HL-60/S4 treated with phorbol 12-myristate 13-acetate at 8.2 ng/mL for 4 days and 3 days (cell line): ENCODE data around the gene ZNF385A.

Source experiments
- in situ Hi-C: fragments of 300-500 bp; cut with MboI; formaldehyde crosslinking; loops from 2 replicates; pipeline ENCODE4 v1.15.0; 2022; ENCODE audit warnings: low sequenced_read_pairs

Gene ZNF385A

DNA sequence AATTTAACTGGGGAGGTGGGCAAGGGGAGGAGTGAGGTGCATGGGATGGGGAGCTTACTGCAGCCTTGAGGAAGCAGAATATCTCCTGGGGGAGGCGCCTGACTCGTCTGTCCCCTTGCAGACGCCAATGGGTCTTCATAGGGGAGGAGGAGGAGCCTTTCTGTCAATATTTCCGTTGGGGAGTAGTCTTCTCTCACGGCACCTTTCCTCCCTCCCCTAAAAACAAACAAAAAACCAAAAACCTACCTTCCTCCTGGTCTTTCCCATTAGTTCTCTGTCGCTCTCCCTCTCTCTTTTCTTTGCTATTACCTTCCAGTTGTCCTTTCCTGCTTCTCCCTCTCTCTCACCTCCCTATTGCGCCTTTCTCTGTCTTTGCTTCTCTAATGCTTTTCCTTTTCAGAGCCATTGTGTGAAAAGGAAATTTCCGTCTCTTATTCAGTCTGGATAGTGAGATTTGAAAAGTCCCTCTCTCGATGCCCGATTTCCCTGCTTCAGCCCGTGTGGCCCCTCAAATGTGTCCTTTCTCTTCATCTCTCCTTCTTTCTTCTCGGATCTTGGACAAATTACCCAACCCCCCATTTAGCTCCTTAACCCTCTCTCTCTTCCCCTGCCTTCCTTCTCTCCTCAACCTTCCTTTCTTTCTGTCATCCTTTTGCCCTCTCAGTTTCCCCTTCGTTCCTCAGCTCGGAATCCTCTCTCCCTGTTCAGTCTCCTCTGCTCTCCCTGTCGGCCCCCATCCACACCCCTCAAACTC, 26.2 kb downstream of the ZNF385A start:
- in situ Hi-C loops = loop anchor here (25.0 kb wide), 1 partner anchor 371 kb away; the partner anchor contains the start of gene HOXC10

DNA sequence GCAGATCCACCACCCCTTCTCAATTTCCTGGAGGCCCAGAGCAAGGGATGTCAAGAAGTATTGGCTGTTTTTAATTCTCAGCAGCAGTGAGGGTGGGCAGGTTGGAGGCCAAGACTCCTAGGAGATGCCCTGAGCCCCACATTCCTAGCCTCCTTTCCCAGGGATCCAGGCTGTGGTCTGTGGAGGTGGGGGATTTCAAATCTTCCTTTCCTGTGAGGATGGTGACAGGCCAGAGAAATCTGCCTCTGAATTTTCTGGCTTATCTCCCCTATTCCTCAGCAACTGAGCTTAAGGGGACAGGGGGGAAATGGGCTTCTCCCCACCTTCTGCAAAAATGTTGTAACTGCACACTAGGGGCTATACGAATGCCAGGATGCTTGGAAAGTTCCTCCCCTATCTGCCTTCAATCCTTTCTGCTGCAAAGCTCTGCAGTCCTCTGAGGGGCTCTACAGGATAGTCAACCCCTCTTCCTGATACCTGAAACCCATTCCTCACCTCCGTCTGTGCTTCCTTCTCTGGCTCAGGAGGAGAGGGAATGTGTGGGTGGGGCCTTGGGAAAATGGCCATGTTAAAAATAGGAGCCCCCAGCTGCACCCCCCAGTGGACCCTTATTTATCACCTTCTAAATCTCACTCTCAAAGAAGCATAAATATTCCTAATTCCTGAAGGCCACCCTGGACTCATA, 26.9 kb downstream of the ZNF385A start:
- in situ Hi-C loops = loop anchor here (25.0 kb wide), 1 partner anchor 370 kb away; the partner anchor contains the start of gene HOXC10

GRCh38 chr12:54356951-54357356, 27.6 kb downstream of the ZNF385A start:
- in situ Hi-C loops = loop anchor here (25.0 kb wide), 1 partner anchor 370 kb away; the partner anchor contains the start of gene HOXC10

DNA sequence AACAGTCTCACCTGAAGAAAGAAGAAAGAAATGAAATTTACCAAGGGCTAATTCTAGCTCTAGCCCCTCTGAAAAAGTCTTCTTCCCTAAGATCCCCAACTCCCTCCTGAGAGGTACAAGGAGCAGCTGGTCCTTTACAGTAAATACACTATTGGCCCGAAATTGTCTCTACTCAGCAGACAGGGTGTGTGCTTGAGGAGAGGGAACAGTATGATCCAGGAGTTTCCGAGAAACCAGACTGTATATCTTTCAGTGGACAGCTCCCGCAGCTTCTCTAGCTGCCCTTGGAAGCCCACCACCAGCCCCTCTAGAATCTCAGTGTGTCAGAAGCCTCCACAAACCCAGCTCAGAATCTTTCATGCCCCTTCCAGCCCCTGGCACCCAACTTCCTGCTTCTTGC, 28.3 kb downstream of the ZNF385A start:
- in situ Hi-C loops = loop anchor here (25.0 kb wide), 1 partner anchor 369 kb away; the partner anchor contains the start of gene HOXC10

- in situ Hi-C loops = loop anchor here (25.0 kb wide), 1 partner anchor 368 kb away; the partner anchor contains the start of gene HOXC10
Observed at GRCh38 chr12:54355104-54355815, 29.3 kb downstream of the ZNF385A start.

DNA sequence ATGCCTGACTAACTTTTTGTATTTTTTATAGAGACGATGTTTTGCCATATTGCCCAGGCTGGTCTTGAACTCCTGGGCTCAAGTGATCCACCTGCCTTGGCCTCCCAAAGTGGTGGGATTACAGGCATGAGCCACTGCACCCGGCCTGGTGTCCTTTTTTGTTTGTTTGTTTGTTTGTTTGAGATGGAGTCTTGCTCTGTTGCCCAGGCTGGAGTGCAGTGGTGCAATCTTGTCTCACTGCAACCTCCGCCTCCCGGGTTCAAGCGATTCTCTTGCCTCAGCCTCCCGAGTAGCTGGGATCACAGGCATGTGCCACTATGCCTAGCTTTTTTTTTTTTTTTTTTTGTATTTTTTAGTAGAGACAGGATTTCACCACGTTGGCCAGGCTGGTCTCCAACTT, 30.3 kb downstream of the ZNF385A start:
- in situ Hi-C loops = loop anchor here (25.0 kb wide), 1 partner anchor 367 kb away; the partner anchor contains the start of gene HOXC10

DNA sequence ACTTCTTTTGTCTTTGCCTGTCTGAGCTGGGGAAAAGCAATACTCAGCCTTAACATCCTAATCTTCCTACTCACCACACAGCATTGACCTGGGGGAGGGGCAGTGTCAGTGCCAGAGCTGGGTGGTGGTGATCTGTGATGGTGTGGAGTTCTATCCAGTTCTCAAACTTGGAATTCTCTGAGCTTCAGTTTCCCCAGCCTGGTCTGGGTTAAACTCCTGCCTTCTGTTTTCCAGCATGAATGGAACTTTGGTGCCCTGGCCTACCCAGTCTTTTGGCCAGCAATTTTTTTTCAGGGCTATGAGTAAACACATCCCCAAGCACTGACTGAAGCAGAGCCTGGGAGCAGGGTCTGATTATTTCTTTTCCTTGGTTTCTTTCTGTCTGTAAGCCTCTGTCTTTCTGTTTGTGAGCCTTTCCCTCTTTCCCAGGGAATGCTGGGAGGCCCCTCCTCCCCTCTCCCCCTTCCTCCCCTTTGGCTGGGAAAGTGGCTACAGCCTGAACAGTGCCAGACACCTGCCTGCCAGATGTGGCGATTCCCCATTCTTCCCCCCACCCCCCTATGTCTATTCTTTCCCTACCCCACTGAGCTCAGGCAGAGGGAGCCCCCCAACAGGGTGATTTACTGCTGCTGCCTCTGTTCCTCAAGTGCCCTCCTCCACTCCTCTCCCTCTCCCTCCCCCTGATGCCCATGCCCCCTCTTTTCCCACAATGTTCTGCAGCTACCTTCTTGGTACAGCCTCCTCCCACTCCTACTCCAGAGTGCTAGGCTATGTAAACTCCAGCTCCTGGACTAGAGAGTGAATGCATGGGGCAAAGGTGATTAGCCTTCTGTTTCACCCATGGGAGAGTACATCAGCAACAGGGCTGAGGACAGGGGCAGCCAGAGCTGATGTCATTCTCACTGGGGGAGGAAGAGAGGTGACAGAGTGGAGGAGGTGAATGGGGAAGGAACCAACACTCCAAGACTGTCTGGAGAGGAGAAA, 31.4 kb downstream of the ZNF385A start:
- in situ Hi-C loops = loop anchor here (25.0 kb wide), 1 partner anchor 366 kb away; the partner anchor contains the start of gene HOXC10

GRCh38 chr12:54352022-54352531, 32.5 kb downstream of the ZNF385A start:
- in situ Hi-C loops = loop anchor here (25.0 kb wide), 1 partner anchor 365 kb away; the partner anchor contains the start of gene HOXC10

- in situ Hi-C loops = loop anchor here (25.0 kb wide), 1 partner anchor 364 kb away; the partner anchor contains the start of gene HOXC10
Observed at GRCh38 chr12:54351341-54351740, 33.2 kb downstream of the ZNF385A start.

DNA sequence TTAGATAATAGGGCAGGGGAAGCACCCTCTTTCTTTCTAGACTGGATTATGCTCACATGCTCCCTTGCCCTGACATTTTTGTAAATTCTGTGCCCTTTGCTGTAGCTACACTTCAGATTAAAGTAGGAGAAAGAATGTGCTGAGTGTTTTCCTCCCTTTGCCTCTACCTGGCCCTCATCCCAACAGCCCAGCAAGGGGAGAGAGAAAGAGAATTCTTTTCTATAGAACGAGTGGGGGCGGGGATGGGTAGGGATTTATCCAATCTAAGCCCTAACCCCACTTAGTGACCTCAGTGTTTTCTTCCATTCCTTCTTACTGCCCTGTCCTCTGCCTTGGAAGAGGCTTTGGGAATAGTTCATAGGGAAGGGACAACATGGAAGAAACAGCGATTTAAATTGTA, 33.8 kb downstream of the ZNF385A start:
- in situ Hi-C loops = loop anchor here (25.0 kb wide), 1 partner anchor 363 kb away; the partner anchor contains the start of gene HOXC10

DNA sequence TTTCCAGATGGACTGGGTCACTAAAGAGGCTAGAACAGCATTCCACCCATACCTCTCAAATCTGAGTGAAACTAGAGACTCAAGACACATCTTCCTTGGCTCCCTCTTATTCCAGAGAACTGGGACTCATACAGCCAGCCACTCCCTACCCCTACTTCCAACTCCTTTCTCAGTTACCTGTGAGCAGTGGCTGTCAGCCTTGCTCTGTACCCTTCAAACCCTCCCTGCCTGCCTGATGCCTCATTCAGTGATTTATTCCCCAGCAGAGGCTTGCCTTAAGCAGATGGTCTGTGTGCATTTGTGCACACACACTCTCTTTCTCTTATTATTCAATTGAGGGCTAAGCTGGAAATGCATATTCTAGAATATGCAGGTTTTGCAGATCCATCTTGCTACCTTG, 34.9 kb downstream of the ZNF385A start:
- in situ Hi-C loops = loop anchor here (25.0 kb wide), 1 partner anchor 362 kb away; the partner anchor contains the start of gene HOXC10

DNA sequence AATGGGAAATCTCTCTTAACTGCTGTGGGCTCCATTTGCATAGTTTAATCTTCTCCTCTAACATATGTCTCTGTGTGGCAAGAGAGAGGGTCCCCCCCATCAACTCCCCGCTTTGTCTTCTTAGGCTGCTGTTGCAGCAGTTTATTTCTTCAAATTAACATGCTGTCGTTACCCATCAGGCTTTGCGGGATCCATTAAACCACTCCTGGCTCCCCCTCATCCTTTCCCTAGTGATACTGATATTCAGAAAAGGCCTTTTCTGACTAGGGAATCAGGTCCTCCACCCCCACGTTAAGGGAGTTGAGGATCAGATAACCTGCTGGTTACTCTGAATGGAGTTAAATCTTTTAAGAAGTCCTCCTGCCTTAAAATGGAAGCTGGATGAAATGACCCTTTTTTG, 35.5 kb downstream of the ZNF385A start:
- in situ Hi-C loops = no loop called here

- in situ Hi-C loops = no loop called here
Observed at GRCh38 chr12:54341378-54342300, 42.9 kb downstream of the ZNF385A start.

GRCh38 chr12:54340846-54341245, 43.7 kb downstream of the ZNF385A start:
- in situ Hi-C loops = no loop called here

GRCh38 chr12:54338698-54339296, 45.7 kb downstream of the ZNF385A start:
- in situ Hi-C loops = no loop called here

DNA sequence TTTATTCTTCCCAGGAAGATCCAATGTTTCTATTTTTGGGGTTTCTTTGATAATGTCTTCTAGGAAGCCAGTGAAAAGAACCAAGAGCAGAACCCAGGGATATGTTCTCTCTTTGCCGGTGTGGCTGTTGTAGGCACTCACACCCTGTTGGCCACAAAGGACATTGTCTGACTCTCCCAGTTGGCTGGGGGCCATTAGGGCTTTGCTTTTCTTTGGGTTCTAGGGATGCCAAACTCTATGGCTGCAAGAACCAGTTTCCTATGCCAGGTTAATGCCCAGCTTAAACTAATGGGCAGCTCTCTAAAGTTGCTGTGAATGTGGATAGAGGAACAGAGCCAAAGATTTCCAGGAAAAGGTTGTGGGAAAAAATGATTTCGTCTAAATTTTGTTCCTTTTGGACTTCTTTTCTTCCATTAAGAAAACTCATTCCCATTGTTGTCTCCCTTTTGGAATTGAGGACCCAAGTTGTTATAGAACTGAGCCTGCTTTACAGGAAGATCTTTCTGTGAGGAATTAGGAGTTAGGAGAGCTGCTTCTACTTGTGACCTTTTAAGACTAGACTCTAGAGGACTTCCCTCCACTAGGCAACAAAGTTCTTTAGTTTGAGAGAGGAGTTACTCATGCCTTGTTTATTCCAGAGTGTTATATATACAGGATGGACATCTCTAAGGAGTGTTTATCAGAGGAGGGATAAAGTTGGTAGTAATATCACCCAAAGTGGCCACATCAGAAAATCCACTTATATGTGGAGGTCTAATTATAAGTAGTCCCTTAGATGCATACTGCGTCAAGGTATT, 46.5 kb downstream of the ZNF385A start:
- in situ Hi-C loops = no loop called here

DNA sequence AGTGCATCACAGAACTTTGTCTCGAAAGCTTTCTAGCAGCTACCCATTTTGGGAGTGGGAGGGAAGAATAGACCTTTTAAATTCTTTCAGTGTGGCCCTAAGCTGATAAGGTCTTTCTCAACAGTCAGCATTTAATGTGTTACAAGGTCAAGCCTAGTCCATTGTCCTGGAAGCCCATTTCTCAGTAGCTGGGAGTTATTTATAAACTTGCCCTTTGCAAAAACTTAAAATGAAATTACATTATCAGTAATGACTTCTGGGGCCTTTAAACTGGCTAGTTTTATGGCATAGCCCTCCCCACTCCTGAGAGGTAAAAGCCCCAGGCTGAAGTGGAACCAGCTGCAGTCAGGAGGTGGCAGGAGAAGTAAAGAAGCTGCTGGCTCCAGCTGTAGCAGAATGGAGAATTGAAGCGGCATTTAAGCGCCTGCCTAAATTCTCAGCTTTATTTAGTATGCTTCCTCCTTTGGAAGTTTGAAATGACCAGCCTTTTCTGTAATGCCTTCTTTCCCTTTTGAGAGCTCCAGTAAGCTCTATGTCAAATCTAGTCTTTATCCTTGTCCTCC, 47.2 kb downstream of the ZNF385A start:
- in situ Hi-C loops = no loop called here
